Measurements from ENCODE around the gene SPRN. TPM values are rescaled to one million over a fixed set of nuclear protein-coding genes. Genes with fewer than 3 reads are reported as not detected.
"Not testable (repeated sequence)": the region's sequence is repeated elsewhere in the genome, so short reads cannot be mapped to it uniquely, and the experiment has no call there.

SPRN gene
- total RNA-seq, 1 experiment from 2014 or later, result 0.59 TPM

GRCh38 chr10:133471300-133472109 is 47.1 kb upstream of the SPRN start:
- DNase-seq (ENCODE audit: low spot score) (no peak), ATAC-seq (no peak)
- Mint-ChIP-seq H3K9me3 (peaks cover 76% of the 10 kb centered on the region), H3K27ac (no peak overlapping the region), H3K4me3 (no peak overlapping the region), H3K27me3 (ENCODE audit: low read depth) (peaks cover 11% of the 10 kb centered on the region), H3K4me1 (no peaks in the 10 kb centered on the region), H3K36me3 (peaks cover 68% of the 10 kb centered on the region)
- POLR2A ChIA-PET, result no interaction called here
- no peak for TF ChIP-seq TP53 (CRISPR knock-in tag; IDR thresholded peaks at IDR 0.05)
- TF ChIP-seq SMAD4 (CRISPR knock-in tag; IDR thresholded peaks at IDR 0.05), result no peak
- no peak for TF ChIP-seq E2F4 (CRISPR knock-in tag; IDR thresholded peaks at IDR 0.05; ENCODE audit: borderline replicate concordance, low read depth)
- CTCF ChIA-PET, result no interaction called here

- DNase-seq (ENCODE audit: low spot score); H3K27ac Mint-ChIP-seq; H3K4me1 Mint-ChIP-seq; ATAC-seq; CTCF ChIA-PET; H3K4me3 Mint-ChIP-seq; H3K27me3 Mint-ChIP-seq (ENCODE audit: low read depth); POLR2A ChIA-PET: not testable (repeated sequence)
- Mint-ChIP-seq H3K9me3 (peaks cover 70% of the 10 kb centered on the region), H3K36me3 (peaks cover 63% of the 10 kb centered on the region)
Measured at GRCh38 chr10:133469205-133469604, 44.8 kb upstream of the SPRN start.

- POLR2A ChIA-PET, result no interaction called here
- no peak for TF ChIP-seq ZNF396 (CRISPR knock-in tag; IDR thresholded peaks at IDR 0.05; ENCODE audit: borderline replicate concordance)
- TF ChIP-seq GTF2I (CRISPR knock-in tag; conservative IDR thresholded peaks at IDR 0.05), result no peak
- no peak for TF ChIP-seq AFF4 (CRISPR knock-in tag; IDR thresholded peaks at IDR 0.05; ENCODE audit: borderline replicate concordance)
- no peak for TF ChIP-seq ZNF219 (CRISPR knock-in tag; IDR thresholded peaks at IDR 0.05; ENCODE audit: borderline replicate concordance)
- TF ChIP-seq FOXP1 (CRISPR knock-in tag; IDR thresholded peaks at IDR 0.05; ENCODE audit: borderline replicate concordance), result no peak
- TF ChIP-seq OVOL2 (CRISPR knock-in tag; IDR thresholded peaks at IDR 0.05; ENCODE audit: borderline replicate concordance), result no peak
- no peak for TF ChIP-seq ZNF532 (CRISPR knock-in tag; IDR thresholded peaks at IDR 0.05; ENCODE audit: borderline replicate concordance)
- no peak for TF ChIP-seq NFATC4 (CRISPR knock-in tag; IDR thresholded peaks at IDR 0.05)
- TF ChIP-seq ERG (CRISPR knock-in tag; IDR thresholded peaks at IDR 0.05), result no peak
- no peak for TF ChIP-seq FOXJ3 (CRISPR knock-in tag; IDR thresholded peaks at IDR 0.05; ENCODE audit: borderline replicate concordance)
- no peak for TF ChIP-seq ATF6 (CRISPR knock-in tag; IDR thresholded peaks at IDR 0.05)
- TF ChIP-seq CREB1 (CRISPR knock-in tag; IDR thresholded peaks at IDR 0.05), result no peak
- TF ChIP-seq TCF7 (CRISPR knock-in tag; IDR thresholded peaks at IDR 0.05; ENCODE audit: low read depth), result no peak
- no peak for TF ChIP-seq GABPB1 (CRISPR knock-in tag; IDR thresholded peaks at IDR 0.05)
- TF ChIP-seq JAZF1 (CRISPR knock-in tag; IDR thresholded peaks at IDR 0.05), result no peak
Measured at GRCh38 chr10:133467286-133467911, 43.0 kb upstream of the SPRN start.

More at GRCh38 chr10:133467286-133467911, 43.0 kb upstream of the SPRN start:
- Mint-ChIP-seq H3K4me1 (no peaks in the 10 kb centered on the region), H3K27me3 (ENCODE audit: low read depth) (peaks cover 6% of the 10 kb centered on the region), H3K4me3 (no peak overlapping the region), H3K27ac (no peak overlapping the region), H3K9me3 (peaks cover 74% of the 10 kb centered on the region), H3K36me3 (peaks cover 67% of the 10 kb centered on the region)
- CTCF ChIA-PET, result no interaction called here
- ATAC-seq (no peak), DNase-seq (ENCODE audit: low spot score) (no peak)

Measured in WTC11 (cell line).